SK-MEL-5 (cell line): ENCODE measurements around the gene TGIF1. TPM values are rescaled to one million over a fixed set of nuclear protein-coding genes. Genes with fewer than 3 reads are reported as not detected.
A peak's percentile ranks its signal among the peaks of the same experiment; 100 is the strongest.

Experiments used
- DNase-seq: peaks from one replicate; pipeline ENCODE4 v3.0.0-alpha.2; 2016; ENCODE audit warnings: low read depth, low spot score
- in situ Hi-C: cut with HindIII; loops from 2 replicates; pipeline ENCODE4 v1.10.0; 2016; ENCODE audit warnings: low sequenced_read_pairs, high pct_unique_total_duplicates, low pct_unique_long_range_greater_than_20kb
- total RNA-seq: library from RNA; depleted of rRNA; stranded (reverse); fragments of >200 nt; shearing (Covaris generic); gene quantifications from 2 replicates; pipeline ENCODE4 v1.2.3, GENCODE V29; 2014

TGIF1 gene
- total RNA-seq, 1 experiment from 2014 or later = 210 TPM

DNA sequence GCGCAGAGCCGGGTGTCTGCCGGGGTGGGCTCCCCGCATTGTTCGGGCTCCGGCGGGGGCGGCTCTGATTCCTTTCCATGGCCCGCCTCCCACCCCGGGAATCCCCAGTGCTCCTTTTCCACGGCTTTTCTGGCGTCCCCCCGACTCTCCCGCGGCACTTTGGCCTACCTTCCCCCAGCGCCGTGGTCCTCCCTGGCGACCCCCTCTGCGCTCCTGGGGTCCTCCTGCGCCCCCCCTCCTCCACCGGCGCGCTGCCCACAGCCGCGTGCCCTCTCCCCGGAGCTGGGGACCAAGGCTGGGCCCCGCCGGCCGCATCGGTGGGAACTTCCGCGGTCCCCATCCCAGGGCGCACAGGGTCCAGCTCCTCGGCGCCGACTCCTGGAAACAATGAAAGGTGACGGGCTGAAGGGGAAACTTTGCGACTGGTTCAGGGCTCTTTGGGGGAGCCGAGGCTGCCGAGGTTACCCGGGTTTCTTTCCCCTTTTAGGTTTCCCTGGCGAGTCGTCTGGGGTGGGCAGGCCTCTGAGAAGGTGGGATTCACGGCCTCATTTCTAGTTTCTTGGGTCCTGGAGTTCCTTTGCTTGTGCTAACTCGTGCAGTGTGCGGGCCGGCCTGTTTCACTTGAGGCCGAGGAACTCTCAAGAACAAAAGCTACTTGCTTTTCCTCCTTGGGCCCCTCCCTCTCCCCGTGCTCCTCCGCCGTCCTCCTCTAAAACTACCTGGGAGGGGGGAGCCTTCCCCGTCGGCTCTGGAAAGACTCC lies 2.2 kb downstream of the TGIF1 start:
- in situ Hi-C loops = no loop called here
- no peak for DNase-seq

DNA sequence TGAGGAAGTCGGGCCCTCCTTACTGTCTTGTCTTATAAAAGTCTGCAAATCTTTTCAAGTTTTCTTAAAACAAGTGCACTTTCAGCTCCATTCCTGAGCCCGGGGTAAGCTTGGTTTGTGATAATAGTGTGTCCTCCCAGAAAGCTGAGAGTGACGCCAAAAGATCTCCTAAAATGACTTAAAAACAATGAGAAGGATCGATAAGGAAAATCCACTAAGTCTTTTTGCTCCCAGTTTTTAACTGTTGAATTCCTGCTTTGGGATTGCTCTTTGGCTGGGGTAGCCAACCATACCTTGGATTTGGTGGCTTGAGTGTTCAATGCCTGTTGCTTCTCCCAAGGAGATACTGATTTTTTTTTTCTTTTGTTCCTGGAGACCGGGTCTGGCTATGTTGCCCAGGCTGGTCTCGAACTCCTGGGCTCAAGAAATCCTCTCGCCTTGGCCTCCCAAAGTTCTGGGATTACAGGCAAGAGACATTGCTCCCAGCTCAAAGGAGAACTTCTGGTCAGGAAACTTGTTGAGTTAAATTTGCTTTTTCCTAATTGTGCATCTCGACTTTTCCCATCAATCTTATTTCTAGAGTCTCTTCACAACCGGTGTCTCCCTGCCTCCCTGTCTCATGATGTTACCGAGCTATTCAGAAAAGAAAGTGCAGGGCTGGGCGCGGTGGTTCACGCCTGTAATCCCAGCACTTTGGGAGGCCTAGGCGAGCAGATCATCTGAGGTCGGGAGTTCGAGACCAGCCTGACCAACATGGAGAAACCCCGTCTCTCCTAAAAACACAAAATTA lies 3.0 kb downstream of the TGIF1 start:
- no peak for DNase-seq
- in situ Hi-C loops = no loop called here

DNA sequence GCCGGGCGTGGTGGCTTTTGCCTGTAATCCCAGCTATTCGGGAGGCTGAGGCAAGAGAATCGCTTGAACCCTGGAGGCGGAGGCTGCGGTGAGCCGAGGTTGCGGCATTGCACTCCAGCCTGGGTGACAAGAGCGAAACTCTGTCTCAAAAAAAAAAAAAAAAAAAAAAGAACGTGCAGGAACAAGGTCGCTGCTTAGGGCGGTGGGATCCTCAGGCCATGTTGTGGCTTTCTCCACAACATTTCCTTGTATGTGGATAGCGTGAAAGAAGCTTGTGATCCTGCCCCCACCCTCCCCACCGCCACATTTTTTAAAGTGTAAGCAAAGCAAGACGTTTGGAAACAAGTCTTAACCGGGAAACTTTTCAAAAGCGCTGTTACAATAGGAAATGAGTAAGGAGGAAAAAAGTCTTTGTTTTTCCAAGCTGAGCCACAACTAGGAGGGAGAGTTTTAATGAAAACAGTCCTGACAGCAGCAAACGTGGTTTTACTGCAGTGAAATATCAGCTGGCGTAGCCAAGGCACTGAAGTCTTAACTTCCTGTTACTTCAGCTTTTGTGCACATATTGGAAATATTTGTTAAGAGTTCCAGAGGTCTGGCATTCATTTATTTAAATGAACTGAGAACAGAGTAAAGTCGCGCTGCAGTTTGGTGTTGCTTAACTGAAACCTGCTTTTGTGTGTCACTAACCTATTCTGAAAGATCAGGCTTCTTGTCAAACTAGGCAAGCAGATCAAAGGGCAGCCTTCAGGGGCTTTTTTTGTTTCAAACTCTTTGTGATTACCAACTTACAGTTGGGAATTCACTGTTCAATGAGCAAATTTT lies 3.8 kb downstream of the TGIF1 start:
- DNase-seq = peak; percentile 79
- in situ Hi-C loops = no loop called here

DNA sequence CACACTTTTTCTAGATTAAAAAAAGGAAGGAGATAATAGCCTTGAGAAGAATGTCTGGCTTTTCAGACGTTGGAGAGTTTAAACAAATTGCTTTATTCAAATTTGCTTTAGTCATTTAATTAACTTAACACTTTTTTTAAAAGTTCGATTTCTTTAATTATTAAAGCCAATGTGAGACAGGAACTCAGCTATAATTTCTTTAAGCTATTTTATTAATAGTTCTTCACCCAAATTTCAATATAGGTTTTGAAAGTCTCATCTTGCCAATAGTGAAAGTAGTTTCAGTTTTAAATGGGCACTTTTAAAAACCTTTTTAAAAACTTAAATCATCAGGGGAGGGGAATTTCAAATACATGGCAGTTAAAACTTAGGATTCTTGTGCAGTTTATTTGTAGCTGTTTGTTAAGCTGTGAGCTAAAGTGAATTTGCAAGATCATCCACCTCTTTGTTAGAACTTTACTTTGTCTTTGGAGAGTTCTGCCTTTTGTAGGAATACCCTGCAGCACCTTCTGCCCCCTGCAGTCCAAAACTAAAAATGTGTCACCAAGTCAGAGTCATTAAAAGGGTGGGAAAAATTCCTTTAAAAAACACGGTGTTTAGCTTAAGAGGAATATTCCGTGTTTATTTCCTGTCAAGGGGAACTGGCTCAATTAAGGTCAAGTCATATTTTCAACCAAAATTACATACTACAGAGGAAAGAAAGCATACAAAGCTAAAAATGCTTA lies 4.6 kb downstream of the TGIF1 start:
- DNase-seq = peak; percentile 76
- in situ Hi-C loops = no loop called here

DNA sequence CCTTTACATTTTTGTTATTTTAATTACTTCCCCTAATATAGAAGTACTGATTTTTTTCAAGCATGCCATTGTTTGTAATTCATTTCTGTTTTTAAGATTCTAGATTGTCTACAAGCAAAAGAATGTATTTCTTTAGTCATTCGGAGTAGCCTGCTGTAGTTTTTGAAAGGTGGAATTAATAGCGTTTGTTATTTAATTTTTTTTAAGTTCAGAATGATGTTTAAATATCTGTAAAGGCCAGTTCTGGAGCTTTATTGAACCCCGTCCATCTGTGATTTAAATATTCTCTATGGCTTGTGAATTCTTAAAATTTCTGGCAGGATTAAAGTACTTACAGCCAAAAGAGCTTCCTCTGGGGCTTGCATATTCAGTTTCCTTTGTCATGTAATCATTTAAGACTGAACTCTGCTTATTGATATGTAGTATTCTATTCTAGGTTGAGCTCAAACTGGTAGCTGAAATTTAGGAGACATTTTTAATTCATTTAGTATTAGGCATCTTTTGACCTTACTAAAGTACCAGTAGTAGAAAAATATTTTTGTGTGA lies 5.2 kb downstream of the TGIF1 start:
- in situ Hi-C loops = no loop called here
- no peak for DNase-seq

DNA sequence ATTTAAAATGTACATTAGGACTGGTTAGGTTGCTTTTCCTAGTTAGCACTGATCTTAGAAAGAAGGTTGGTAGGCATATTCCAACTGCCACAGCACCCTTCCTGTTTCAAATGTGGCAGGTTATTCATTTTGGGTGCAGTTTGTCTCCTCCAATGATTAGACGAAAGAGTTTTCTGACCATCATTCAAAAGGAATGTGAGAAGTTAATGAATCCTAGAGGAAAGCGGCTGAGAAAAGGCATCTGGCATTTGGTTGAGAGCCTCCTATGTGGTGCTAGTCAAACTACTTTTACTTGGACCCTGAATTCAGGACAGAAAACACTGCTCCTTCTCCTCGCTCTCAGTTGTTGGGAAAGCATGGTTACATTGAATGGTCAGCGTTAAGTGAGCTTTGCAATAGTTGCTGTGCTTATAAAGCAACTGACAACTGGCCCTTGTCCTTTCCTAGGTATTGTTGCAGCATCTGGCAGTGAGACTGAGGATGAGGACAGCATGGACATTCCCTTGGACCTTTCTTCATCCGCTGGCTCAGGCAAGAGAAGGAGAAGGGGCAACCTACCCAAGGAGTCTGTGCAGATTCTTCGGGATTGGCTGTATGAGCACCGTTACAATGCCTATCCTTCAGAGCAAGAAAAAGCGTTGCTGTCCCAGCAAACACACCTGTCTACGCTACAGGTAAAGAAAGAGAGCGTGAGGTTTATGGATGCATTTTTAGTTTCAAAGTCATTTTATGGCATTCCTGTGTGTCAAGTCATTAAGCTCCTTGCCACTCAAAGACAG lies 6.1 kb downstream of the TGIF1 start:
- DNase-seq = no peak
- in situ Hi-C loops = no loop called here

DNA sequence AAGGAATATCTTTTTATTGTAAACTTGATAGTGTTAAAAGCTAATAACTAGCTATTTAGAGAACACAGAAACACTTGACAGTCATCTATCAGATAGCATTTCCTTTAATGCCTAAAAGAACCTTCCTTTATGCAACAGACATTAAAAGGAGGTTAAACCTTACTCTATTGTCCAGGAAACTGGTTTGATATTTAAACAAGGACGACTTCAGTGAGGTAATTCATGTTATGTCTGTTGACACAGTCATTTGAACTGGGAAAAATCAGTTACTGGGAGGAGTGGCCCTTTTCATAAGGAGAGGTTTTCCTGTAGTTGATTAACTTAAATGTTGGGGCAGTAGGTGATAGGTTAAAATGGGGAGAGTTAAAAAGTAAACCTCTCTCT lies 6.7 kb downstream of the TGIF1 start:
- in situ Hi-C loops = no loop called here
- no peak for DNase-seq

DNA sequence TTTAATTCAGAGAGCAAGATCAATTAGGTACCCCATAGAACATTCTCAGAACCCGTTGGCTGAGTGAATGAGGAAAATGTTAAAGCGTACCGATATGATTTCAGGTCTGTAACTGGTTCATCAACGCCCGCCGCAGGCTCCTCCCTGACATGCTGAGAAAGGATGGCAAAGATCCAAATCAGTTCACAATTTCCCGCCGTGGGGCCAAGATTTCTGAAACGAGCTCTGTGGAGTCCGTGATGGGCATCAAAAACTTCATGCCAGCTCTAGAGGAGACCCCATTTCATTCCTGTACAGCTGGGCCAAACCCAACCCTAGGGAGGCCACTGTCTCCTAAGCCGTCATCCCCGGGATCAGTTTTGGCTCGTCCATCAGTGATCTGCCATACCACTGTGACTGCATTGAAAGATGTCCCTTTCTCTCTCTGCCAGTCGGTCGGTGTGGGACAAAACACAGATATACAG lies 7.3 kb downstream of the TGIF1 start:
- no peak for DNase-seq
- in situ Hi-C loops = no loop called here

DNA sequence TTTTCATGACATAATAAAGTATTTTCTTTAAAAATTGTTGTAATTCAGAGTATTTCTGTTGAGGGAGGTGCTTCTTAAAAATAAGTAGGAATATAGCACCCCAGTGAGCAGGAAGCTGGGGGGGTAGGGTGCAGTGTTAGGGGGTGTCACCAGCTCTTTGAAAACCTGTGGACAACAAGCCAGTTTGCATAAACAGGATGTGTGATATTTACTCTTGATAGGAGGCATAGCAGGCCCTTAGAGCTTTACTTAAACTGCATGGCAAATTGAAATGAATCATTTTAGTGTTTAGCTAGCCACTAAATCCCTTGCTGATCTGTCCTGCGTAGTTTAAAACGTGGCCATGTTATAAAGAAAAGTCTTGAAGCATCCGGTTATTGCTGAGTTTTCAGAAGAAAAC lies 8.4 kb downstream of the TGIF1 start:
- in situ Hi-C loops = no loop called here
- peak; percentile 70 for DNase-seq

DNA sequence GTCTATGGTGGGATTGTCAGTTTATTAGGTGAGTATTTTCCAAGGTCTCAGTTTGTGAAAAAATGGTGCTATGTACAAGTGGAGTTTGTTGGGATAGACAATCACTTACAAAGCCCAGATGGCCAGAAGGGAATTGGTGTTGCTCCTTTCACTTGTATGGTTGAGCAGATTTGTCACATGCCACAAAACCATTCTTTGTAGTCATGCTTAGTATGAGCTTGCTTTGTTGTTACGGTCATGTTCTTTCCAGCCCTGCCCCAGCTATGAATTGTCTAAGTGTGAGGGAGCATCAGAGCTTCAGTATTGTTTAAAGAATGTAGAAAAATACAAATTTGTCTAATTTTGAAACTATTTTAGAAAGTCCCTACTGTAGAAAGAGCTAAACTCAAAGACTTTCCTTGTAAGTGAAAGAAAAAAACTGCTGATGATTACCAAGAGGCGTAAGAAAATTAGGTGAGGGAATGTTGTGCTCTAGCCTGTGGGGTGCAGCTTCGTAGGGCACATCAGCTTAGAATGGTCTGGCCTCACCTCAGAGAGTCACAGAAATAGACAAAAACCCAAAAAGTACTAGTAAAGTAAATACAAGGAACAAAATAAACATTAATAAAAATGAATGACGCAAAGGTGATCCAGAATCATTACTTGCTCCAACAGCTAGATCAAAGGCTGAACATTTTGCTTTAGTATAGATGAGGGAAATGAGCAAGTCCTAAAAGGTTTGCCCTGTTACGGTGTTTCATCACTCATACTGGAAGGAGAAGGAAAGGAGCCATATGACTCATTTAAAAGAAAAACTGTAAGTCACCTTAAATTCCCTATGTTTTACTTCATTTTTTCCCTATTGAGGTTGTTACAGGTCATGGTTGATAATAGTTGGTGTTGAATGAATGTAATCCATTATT lies 9.2 kb downstream of the TGIF1 start:
- in situ Hi-C loops = no loop called here

DNA sequence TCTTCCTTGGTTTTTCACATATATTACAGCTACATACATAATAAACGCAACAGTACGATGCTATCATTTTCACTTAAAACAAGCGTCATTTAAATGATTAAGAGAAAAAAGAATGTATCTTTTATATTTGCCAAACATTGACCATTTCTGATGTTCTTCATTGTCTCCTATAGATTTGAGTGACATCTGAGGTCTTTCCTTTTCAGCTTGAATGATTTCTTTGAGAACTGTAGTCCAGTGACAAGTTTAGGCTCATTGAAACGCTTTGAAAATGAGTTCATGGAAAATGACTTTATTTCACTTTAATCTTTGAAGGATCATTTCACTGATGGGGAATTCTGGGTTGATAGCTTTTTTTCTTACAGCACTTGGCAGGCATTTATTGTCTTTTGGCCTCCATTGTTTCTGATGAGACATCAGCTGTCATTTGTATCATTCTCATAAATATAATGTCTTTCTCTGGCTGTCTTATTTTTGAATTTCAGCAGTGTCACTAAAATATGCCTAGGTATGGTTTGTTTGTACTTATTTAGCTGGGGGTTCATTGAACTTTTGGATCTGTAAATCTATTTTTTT lies 10.9 kb downstream of the TGIF1 start:
- no peak for DNase-seq
- in situ Hi-C loops = no loop called here

More for the DNA sequence above, 9.2 kb downstream of the TGIF1 start:
- DNase-seq = peak; percentile 83

DNA sequence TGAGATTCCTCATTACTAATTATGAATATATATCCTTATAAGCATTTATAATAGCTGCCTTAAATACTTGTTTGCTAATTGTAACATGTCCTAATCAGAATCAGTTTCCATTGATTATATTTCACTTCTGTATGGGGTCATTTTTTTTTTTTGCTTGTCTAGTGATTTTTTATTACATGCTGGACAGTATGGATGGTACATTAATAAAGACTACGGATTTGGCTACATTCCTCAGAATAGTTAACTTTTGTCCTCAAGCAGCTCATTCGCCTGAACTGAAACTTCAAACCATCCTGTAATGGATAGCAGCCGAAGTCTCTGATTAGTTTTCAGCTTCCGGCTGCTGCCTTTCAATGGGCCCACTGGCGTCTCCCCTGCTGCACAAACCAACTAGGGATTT lies 11.7 kb downstream of the TGIF1 start:
- in situ Hi-C loops = no loop called here
- DNase-seq = no peak

DNA sequence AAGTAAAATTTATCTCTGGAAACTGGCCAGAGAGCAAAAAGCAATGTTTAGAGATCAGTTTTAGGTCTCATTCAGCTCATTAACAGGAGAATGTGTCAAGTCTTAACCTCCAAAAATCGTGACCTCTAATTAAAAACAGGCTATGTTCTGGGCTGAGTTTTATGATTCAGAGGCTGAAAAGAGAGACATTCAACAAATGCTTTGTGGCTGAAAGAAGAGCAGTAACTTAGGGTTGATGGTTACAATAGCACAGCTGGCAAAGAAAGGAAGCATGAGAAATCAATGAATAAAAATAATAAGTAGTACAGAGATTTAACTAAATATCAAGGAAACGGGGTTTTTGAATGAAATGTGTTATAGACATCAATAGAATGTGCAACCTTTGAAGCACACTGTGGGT lies 13.1 kb downstream of the TGIF1 start:
- in situ Hi-C loops = no loop called here
- no peak for DNase-seq

DNA sequence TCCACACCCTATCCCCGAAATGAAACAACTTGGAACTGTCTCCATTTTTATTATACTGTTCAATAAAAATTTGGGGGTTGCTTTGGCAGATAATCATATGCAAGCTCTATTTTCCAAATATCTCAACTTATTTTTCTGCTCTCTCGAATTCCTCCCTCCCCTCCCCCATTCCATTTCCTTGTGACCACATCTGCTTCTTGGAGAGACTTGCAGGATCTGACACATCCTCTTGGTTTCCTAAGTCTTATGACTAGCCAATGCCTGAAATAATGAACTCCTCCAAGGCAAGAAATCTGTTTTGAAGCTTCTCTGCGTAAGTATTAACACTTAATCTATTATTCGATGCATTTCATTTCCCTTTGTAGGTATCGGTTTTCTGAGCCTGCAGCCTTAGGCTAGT lies 16.1 kb downstream of the TGIF1 start:
- in situ Hi-C loops = no loop called here
- peak; percentile 96 for DNase-seq

DNA sequence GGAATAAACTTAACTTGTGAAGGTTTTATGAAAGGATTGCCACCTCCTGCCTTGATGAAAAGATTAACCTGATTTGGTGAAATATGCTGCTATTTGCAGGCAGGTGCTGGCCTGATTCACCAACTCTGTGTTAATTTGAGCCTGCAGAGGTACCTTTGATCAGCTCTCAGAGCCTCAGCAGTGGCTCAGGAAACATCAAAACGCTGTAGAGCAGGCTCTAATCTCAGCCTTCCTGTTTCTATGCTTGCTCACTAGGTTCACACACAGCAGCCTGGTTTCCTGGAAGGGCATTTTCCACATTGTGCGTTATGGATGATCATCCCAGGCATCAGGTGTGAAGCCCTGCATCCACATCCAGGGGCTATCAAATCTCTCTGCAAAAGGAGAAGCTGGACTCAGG lies 16.9 kb downstream of the TGIF1 start:
- in situ Hi-C loops = no loop called here
- DNase-seq = no peak
